NT2/D1 (cell line): Measurements from ENCODE around the gene ODAD2.

ENCODE experiments used
- YY1 ChIP-seq: IDR thresholded peaks from 2 replicates; pipeline ENCODE4 v1.6.1; 2011; ENCODE audit not compliant: insufficient read length, insufficient read depth
- ZNF274 ChIP-seq: IDR thresholded peaks from 2 replicates; pipeline ENCODE4 v1.6.1; 2011; ENCODE audit warnings: mild to moderate bottlenecking, low read depth, low read length

DNA sequence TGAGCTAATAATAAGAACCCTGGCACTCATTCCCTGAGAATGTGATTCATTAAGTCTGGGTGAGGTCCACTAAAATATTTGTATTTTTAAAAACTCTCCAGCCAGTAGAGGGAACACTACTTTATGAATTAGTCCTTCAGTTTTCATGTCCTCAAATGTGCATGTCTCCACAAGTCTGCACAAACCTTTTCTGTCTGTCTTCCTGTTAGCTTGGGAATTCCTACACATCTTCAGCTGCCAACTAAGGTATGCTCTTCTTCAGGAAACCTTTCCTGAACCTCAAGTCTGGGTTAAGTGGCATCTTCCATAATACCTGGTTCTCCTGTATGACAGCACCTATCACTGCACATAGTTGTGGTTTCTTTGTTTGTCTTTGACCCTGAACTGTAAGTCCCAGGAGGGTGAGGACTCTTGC, 133.7 kb downstream of the ODAD2 start:
- no peak for TF ChIP-seq YY1
- TF ChIP-seq ZNF274 = no peak
